Natural killer cell (primary cell): Measurements from ENCODE around the gene CARS1. TPM values are rescaled to one million over a fixed set of nuclear protein-coding genes. Genes with fewer than 3 reads are reported as not detected.

ENCODE experiments used
- ATAC-seq, 3 donors: fragments of 150-1000 bp in 2 of 3; fragments of 200-7000 bp in 1 of 3; cut with Tn5 transposase; 1 replicate in 1 of 3; 2 replicates in 2 of 3; pipeline ENCODE4 v1.10.0; 2021; ENCODE audit warnings: mild to moderate bottlenecking in 2 of 3, moderate library complexity in 2 of 3
- DNase-seq, 2 donors: peaks; one replicate each; pipeline versions ENCODE4 v3.0.0 to v3.0.0-alpha.2; 2013 to 2021; ENCODE audit warnings: mixed read lengths in 1 of 2
- H3K27ac ChIP-seq: one replicate; pipeline ENCODE4 v1.5.1; 2013; ENCODE audit warnings: mild to moderate bottlenecking, low read length
- H3K27me3 ChIP-seq: one replicate; pipeline ENCODE4 v1.6.1; 2013; ENCODE audit warnings: low read length; ENCODE audit not compliant: control insufficient read depth, insufficient read depth
- H3K36me3 ChIP-seq: one replicate; pipeline ENCODE4 v1.6.1; 2013; ENCODE audit warnings: low read length; ENCODE audit not compliant: control insufficient read depth, insufficient read depth
- H3K4me1 ChIP-seq: one replicate; pipeline ENCODE4 v1.6.1; 2013; ENCODE audit warnings: low read length; ENCODE audit not compliant: control insufficient read depth, insufficient read depth
- H3K4me3 ChIP-seq: one replicate; pipeline ENCODE4 v1.5.1; 2013; ENCODE audit warnings: low read length
- H3K9me3 ChIP-seq: one replicate; pipeline ENCODE4 v1.6.1; 2013; ENCODE audit warnings: low read length; ENCODE audit not compliant: control insufficient read depth, insufficient read depth
- H3K27ac Mint-ChIP-seq, 2 donors: one replicate each; pipeline ENCODE4 v1.8.0; 2022; ENCODE audit warnings: mild to moderate bottlenecking in 2 of 2, mixed read lengths in 2 of 2, moderate library complexity in 1 of 2
- H3K27me3 Mint-ChIP-seq, 2 donors: one replicate each; pipeline ENCODE4 v1.8.0; 2022; ENCODE audit warnings: low read depth in 2 of 2, mixed read lengths in 2 of 2
- H3K36me3 Mint-ChIP-seq: one replicate; pipeline ENCODE4 v1.8.0; 2022; ENCODE audit warnings: mixed read lengths
- H3K4me1 Mint-ChIP-seq, 2 donors: one replicate each; pipeline ENCODE4 v1.8.0; 2022; ENCODE audit warnings: mixed read lengths in 2 of 2
- H3K4me3 Mint-ChIP-seq: one replicate; pipeline ENCODE4 v1.8.0; 2022; ENCODE audit warnings: mild to moderate bottlenecking, moderate library complexity, mixed read lengths
- H3K9me3 Mint-ChIP-seq, 2 donors: one replicate each; pipeline ENCODE4 v1.8.0; 2022; ENCODE audit warnings: mixed read lengths in 2 of 2
- CTCF ChIP-seq: fragments of 200-600 bp; IDR thresholded peaks from one replicate; pipeline ENCODE4 v1.8.0; 2022; ENCODE audit warnings: antibody characterized with exemption
- WGBS: methylation state at CpG from one replicate; pipeline ENCODE4 v1.1.7; 2013; ENCODE audit warnings: missing lambda C conversion rate; ENCODE audit not compliant: insufficient coverage; 5-methylcytosine and 5-hydroxymethylcytosine counted together
- intact Hi-C: fragments of 100-400 bp; cut with micrococcal nuclease; formaldehyde crosslinking; loops from one replicate; pipeline ENCODE4 v1.14.2; 2022
- total RNA-seq, 4 donors: library from RNA; stranded (reverse); fragments of 120-200 nt in 1 of 4; gene quantifications; one replicate each; pipeline versions ENCODE4 v1.2.3 to v1.2.4, GENCODE V29; 2013 to 2022

Gene CARS1
- total RNA-seq, 3 donors from 2014 or later (not counting 1 experiment from before 2014, with no cell fraction given): 47.9 to 51.3 (median 50.3) TPM

- no peaks in the 10 kb centered on the region for H3K9me3 Mint-ChIP-seq
- H3K4me3 Mint-ChIP-seq: peak overlapping the region; percentile 97
- peak in 1 of 2 donors; percentile 56 for DNase-seq
- H3K27me3 Mint-ChIP-seq: no peaks in the 10 kb centered on the region
- intact Hi-C loops: loop anchor here (5.0 kb wide), 3 partner anchors 59 to 111 kb away; partner anchors contain the start of gene CARS1
- Histone ChIP-seq H3K4me1 (peaks cover 44% of the 10 kb centered on the region), H3K27me3 (no peaks in the 10 kb centered on the region), H3K4me3 (peak overlapping the region; percentile 62), H3K9me3 (no peaks in the 10 kb centered on the region), H3K36me3 (peaks cover 3% of the 10 kb centered on the region), H3K27ac (peak overlapping the region; percentile 72)
- TF ChIP-seq CTCF: no peak
- peak in 1 of 3 donors; percentile 3 for ATAC-seq
- peak overlapping the region; percentile 79 to 99 for H3K27ac Mint-ChIP-seq
- no peaks in the 10 kb centered on the region for H3K36me3 Mint-ChIP-seq
- peaks cover 40 to 52% of the 10 kb centered on the region in 2 donors for H3K4me1 Mint-ChIP-seq
- under 1% methylated on average over 14 of the region's 17 CpGs for WGBS
These were observed 66.4 kb downstream of the CARS1 start for GRCh38 chr11:2990617-2991451.

GRCh38 chr11:2989551-2989950 lies 67.7 kb downstream of the CARS1 start:
- Mint-ChIP-seq H3K9me3 (no peaks in the 10 kb centered on the region), H3K27me3 (no peaks in the 10 kb centered on the region)
- H3K4me3 ChIP-seq: peak overlapping the region; percentile 18

GRCh38 chr11:2989006-2989405 lies 68.2 kb downstream of the CARS1 start:
- Mint-ChIP-seq H3K27me3 (no peaks in the 10 kb centered on the region), H3K27ac (peak overlapping the region; percentile 79 to 99), H3K4me1 (peaks cover 47 to 58% of the 10 kb centered on the region in 2 donors), H3K36me3 (no peaks in the 10 kb centered on the region), H3K4me3 (peak overlapping the region; percentile 97), H3K9me3 (no peaks in the 10 kb centered on the region)
- no peaks in the 10 kb centered on the region for H3K27me3 ChIP-seq
- 5% methylated on average over 4 of the region's 4 CpGs for WGBS
- peak overlapping the region; percentile 18 for H3K4me3 ChIP-seq
- peak in 1 of 2 donors; percentile 35 for DNase-seq
- intact Hi-C loops: loop anchor here (5.0 kb wide), 1 partner anchor 218 kb away; no protein-coding TSS in a partner anchor
- H3K9me3 ChIP-seq: no peaks in the 10 kb centered on the region
- H3K36me3 ChIP-seq: peaks cover 5% of the 10 kb centered on the region
- H3K27ac ChIP-seq: peak overlapping the region; percentile 54
- no peak for TF ChIP-seq CTCF
- H3K4me1 ChIP-seq: peaks cover 46% of the 10 kb centered on the region
- ATAC-seq: no peak

More at GRCh38 chr11:2989551-2989950, 67.7 kb downstream of the CARS1 start:
- H3K4me3 Mint-ChIP-seq: peak overlapping the region; percentile 97
- Histone ChIP-seq H3K27ac (peak overlapping the region; percentile 54), H3K27me3 (no peaks in the 10 kb centered on the region), H3K4me1 (peaks cover 45% of the 10 kb centered on the region), H3K36me3 (peaks cover 5% of the 10 kb centered on the region), H3K9me3 (no peaks in the 10 kb centered on the region)
- no peaks in the 10 kb centered on the region for H3K36me3 Mint-ChIP-seq
- intact Hi-C loops: loop anchor here (5.0 kb wide), 1 partner anchor 218 kb away; no protein-coding TSS in a partner anchor
- DNase-seq (peak in 1 of 2 donors; percentile 33), ATAC-seq (no peak)
- peak overlapping the region; percentile 79 to 99 for H3K27ac Mint-ChIP-seq
- 20% methylated on average over 3 of the region's 3 CpGs for WGBS
- TF ChIP-seq CTCF: no peak
- peaks cover 43 to 55% of the 10 kb centered on the region in 2 donors for H3K4me1 Mint-ChIP-seq
